ENCODE results near the gene KCNJ14. TPM values are rescaled to one million over a fixed set of nuclear protein-coding genes. Genes with fewer than 3 reads are reported as not detected.

KCNJ14 gene
- total RNA-seq, 1 donor from 2014 or later: 1.6 TPM

DNA sequence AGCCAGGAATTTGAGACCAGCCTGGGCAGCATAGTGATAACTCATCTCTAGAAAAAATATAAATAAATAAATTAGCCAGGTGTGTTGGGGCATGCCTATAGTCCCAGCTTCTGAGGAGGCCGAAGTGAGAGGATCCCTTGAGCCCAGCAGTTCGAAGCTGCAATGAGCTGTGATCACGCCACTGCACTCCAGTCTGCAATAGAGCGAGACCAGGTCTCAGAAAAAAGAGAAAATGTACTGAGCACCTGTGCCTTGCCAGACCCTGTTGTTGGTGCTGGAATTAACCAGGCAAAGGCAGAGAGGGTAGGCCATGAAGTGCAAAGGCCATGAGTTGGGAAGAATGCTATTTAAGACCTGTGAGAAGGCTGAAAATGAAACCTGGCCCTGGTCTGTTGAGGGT lies 16.5 kb downstream of the KCNJ14 start:
- H3K9me3 Mint-ChIP-seq (ENCODE audit: unreplicated experiment): no peaks in the 10 kb centered on the region
- no peaks in the 10 kb centered on the region for H3K27me3 Mint-ChIP-seq (ENCODE audit: unreplicated experiment)
- no peak overlapping the region for H3K4me3 Mint-ChIP-seq (ENCODE audit: unreplicated experiment)

GRCh38 chr19:48473161-48473966 lies 18.0 kb downstream of the KCNJ14 start:
- Mint-ChIP-seq H3K4me1 (ENCODE audit: unreplicated experiment) (peaks cover 17% of the 10 kb centered on the region), H3K27ac (ENCODE audit: unreplicated experiment) (no peak overlapping the region), H3K36me3 (ENCODE audit: unreplicated experiment) (peaks cover 38% of the 10 kb centered on the region), H3K27me3 (ENCODE audit: unreplicated experiment) (no peaks in the 10 kb centered on the region), H3K9me3 (ENCODE audit: unreplicated experiment) (no peaks in the 10 kb centered on the region), H3K4me3 (ENCODE audit: unreplicated experiment) (no peak overlapping the region)
- TF ChIP-seq, protein P1, sequence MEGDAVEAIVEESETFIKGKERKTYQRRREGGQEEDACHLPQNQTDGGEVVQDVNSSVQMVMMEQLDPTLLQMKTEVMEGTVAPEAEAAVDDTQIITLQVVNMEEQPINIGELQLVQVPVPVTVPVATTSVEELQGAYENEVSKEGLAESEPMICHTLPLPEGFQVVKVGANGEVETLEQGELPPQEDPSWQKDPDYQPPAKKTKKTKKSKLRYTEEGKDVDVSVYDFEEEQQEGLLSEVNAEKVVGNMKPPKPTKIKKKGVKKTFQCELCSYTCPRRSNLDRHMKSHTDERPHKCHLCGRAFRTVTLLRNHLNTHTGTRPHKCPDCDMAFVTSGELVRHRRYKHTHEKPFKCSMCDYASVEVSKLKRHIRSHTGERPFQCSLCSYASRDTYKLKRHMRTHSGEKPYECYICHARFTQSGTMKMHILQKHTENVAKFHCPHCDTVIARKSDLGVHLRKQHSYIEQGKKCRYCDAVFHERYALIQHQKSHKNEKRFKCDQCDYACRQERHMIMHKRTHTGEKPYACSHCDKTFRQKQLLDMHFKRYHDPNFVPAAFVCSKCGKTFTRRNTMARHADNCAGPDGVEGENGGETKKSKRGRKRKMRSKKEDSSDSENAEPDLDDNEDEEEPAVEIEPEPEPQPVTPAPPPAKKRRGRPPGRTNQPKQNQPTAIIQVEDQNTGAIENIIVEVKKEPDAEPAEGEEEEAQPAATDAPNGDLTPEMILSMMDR (IDR thresholded peaks at IDR 0.05): no peak
- no peak for DNase-seq (ENCODE audit: extremely low spot score, unreplicated experiment)

More for the DNA sequence above, 16.5 kb downstream of the KCNJ14 start:
- peaks cover 38% of the 10 kb centered on the region for H3K36me3 Mint-ChIP-seq (ENCODE audit: unreplicated experiment)
- H3K4me1 Mint-ChIP-seq (ENCODE audit: unreplicated experiment): peaks cover 23% of the 10 kb centered on the region
- TF ChIP-seq, protein P1 (IDR thresholded peaks at IDR 0.05): no peak
- H3K27ac Mint-ChIP-seq (ENCODE audit: unreplicated experiment): no peak overlapping the region
- no peak for DNase-seq (ENCODE audit: extremely low spot score, unreplicated experiment)

GRCh38 chr19:48474084-48474592 lies 18.8 kb downstream of the KCNJ14 start:
- H3K27me3 Mint-ChIP-seq (ENCODE audit: unreplicated experiment): no peaks in the 10 kb centered on the region
- H3K9me3 Mint-ChIP-seq (ENCODE audit: unreplicated experiment): no peaks in the 10 kb centered on the region
- no peak for DNase-seq (ENCODE audit: extremely low spot score, unreplicated experiment)
- no peak overlapping the region for H3K4me3 Mint-ChIP-seq (ENCODE audit: unreplicated experiment)
- H3K36me3 Mint-ChIP-seq (ENCODE audit: unreplicated experiment): peaks cover 38% of the 10 kb centered on the region
- peaks cover 13% of the 10 kb centered on the region for H3K4me1 Mint-ChIP-seq (ENCODE audit: unreplicated experiment)
- TF ChIP-seq, protein P1 (IDR thresholded peaks at IDR 0.05): no peak
- H3K27ac Mint-ChIP-seq (ENCODE audit: unreplicated experiment): no peak overlapping the region

DNA sequence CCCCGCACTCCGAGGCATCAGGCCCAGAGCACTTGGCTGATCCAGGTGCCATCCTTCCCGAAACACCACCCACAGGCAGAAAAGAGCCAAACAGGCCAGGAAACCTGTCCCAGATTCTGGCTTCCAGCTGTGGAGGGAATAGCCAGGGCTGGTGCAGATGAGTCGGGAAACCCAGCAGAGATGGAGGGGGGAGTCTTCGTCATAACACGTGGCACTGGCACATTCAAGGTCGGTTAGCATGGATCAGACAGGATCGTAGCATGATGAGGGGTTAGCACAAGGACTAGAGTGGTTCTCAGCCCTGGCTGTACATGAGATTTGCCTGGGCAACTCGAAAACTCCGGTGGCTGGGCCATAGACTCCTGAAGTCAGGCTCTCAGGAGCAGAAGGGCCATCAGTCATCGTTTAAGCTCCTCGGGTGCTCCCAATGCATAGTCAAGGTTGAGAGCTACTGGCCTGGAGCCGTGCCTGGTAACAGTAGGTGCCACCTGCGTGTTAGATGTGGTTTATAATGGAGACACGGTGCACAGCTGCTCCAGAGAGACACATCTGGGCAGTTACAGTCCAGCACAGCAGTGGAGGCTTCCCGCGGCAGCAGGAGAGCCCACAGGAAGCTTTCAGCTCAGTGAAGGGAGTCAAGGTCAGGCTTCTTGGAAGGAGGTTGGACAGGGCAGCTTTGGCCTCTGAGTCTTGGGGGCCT lies 20.1 kb downstream of the KCNJ14 start:
- TF ChIP-seq, protein P1 (IDR thresholded peaks at IDR 0.05): no peak
- H3K27ac Mint-ChIP-seq (ENCODE audit: unreplicated experiment): no peak overlapping the region

GRCh38 chr19:48476176-48476575 lies 20.8 kb downstream of the KCNJ14 start:
- Mint-ChIP-seq H3K27ac (ENCODE audit: unreplicated experiment) (no peak overlapping the region), H3K4me3 (ENCODE audit: unreplicated experiment) (no peak overlapping the region), H3K27me3 (ENCODE audit: unreplicated experiment) (no peaks in the 10 kb centered on the region), H3K36me3 (ENCODE audit: unreplicated experiment) (peaks cover 34% of the 10 kb centered on the region), H3K4me1 (ENCODE audit: unreplicated experiment) (peaks cover 5% of the 10 kb centered on the region), H3K9me3 (ENCODE audit: unreplicated experiment) (no peaks in the 10 kb centered on the region)
- TF ChIP-seq, protein P1 (IDR thresholded peaks at IDR 0.05): no peak
- no peak for DNase-seq (ENCODE audit: extremely low spot score, unreplicated experiment)

More for the DNA sequence above, 20.1 kb downstream of the KCNJ14 start:
- Mint-ChIP-seq H3K4me1 (ENCODE audit: unreplicated experiment) (peaks cover 7% of the 10 kb centered on the region), H3K9me3 (ENCODE audit: unreplicated experiment) (no peaks in the 10 kb centered on the region), H3K27me3 (ENCODE audit: unreplicated experiment) (no peaks in the 10 kb centered on the region), H3K36me3 (ENCODE audit: unreplicated experiment) (peaks cover 38% of the 10 kb centered on the region), H3K4me3 (ENCODE audit: unreplicated experiment) (no peak overlapping the region)
- DNase-seq (ENCODE audit: extremely low spot score, unreplicated experiment): no peak
